Measurements from ENCODE around the gene CTSD.

The CTSD gene

GRCh38 chr11:1770061-1770460 lies 6.3 kb upstream of the CTSD start:
- no peak for DNase-seq (ENCODE audit: low spot score)

DNA sequence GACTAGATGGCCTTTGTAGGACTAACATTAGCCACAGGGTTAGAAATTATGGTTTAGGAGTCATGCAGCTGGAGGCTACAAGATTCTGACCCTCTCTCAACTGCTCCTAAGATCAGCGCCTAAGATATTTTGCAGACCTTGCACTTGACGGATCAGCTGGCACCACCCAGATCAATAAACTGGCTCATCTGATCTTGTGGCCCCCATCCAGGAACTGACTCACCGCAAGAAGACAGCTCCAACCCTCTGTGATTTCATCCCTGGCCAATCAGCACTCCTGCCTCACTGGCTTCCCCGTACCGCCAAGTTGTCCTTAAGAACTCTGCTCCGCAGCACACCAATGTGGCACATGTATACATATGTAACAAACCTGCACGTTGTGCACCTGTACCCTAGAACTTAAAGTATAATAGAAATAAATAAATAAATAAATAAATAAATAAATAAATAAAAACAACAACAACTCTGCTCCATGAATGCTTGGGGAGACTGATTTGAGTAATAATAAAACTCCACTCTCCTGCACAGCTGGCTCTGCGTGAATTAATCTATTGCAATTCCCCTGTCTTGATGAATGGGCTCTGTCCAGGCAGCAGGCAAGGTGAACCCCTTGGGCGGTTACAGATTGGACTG lies 5.7 kb upstream of the CTSD start:
- DNase-seq (ENCODE audit: low spot score): peak; percentile 34

- no peak for DNase-seq (ENCODE audit: low spot score)
These were observed 4.4 kb upstream of the CTSD start for GRCh38 chr11:1768141-1768469.

DNA sequence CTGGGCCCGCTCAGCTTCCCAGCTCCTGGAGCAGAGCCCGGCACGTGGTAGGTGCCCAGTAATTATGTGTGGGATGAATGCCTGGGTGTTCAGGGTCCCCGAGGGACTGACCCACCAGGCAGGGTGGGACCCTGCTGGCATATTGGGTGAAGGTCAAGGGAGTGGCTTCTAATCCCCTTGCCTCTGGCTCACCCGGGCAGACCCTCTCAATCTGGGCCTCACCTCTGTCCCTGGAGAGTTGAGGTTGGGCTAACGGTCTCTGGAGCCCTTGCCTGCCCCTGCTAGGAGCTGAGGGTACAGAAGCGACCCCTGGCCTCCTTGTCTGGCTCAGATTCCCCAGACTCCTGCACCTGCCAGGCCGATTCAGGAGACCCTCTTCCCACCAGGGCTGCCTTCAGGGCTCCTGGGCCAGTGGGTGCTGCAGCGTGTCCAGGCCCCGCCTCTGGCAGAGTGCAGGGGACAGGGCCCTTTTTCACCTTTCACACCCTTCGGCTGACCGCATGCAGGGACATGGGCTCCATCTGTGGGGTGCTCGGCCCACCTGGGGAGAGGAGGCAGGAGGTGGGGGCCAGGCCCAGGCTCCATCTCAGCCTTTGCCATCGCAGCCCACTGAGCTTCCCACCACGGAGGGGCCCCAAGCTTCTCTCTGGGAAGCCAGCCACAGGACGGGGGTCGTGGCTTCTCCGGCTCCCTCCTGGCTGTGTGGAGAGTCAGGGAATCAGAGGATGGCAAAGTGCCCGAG lies 3.8 kb upstream of the CTSD start:
- no peak for DNase-seq (ENCODE audit: low spot score)

- DNase-seq (ENCODE audit: low spot score): no peak
These were observed 3.1 kb upstream of the CTSD start for GRCh38 chr11:1766719-1767398.

- DNase-seq (ENCODE audit: low spot score): no peak
These were observed 2.4 kb upstream of the CTSD start for GRCh38 chr11:1765871-1766718.

DNA sequence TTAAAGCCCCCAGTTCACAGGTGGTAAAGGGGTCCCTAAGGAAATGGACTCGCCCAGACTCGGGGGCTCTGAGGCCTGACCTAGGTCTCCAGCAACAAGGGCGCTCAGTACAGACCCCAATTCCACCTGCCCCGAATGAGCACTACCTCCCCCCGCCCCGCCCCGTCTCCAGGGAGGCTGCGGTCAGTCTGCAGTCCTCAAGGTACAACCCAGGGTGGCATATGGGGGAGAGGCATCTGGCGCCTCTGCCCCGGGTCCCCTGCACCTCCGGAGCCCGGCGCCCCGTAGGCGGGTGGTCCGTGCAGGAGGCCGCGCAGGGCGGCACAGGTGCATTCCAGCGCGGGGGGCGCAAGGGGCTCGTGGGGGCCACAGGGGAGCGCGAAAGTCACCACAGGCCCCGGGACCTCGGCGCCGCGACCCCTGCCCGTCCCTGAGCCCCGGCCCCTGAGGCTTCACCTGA lies 361 bp downstream of the CTSD start:
- no peak for DNase-seq (ENCODE audit: low spot score)

- peak; percentile 90 for DNase-seq (ENCODE audit: low spot score)
These were observed 1.0 kb downstream of the CTSD start for GRCh38 chr11:1762537-1763302.

DNA sequence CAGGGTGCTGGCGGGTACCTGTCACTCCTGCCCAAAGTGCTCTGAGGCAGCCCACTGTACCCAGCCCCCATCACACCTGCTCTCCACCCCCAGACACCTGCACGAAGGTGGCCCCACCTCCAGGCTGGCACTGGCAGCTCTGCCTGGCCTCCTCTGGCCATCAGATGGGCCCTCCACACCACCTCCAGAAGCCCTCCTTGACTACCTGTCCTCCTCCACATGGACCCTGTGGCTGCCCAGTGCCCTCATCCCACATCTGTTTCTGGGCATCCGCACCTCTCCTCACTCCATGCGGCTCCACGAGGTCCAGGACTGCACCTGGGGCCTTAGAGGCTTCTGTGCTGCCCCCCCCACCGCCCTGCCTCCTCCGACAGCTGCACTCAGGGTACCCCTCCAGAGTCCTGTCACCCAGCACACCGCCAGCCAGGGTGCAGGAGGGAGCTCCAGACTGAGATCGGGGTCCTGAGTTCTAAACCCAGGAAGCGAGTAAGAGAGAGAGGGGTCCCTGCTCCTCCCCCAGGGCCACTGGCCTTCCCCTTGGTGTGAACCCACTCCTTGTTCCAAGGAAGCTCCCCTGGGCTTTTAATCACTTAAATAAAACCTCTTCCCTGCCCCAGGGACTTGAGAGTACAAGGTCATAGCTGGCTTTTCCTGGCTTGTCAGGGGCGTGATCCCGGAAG lies 1.7 kb downstream of the CTSD start:
- DNase-seq (ENCODE audit: low spot score): no peak

GRCh38 chr11:1761110-1761856 lies 2.4 kb downstream of the CTSD start:
- DNase-seq (ENCODE audit: low spot score): no peak

DNA sequence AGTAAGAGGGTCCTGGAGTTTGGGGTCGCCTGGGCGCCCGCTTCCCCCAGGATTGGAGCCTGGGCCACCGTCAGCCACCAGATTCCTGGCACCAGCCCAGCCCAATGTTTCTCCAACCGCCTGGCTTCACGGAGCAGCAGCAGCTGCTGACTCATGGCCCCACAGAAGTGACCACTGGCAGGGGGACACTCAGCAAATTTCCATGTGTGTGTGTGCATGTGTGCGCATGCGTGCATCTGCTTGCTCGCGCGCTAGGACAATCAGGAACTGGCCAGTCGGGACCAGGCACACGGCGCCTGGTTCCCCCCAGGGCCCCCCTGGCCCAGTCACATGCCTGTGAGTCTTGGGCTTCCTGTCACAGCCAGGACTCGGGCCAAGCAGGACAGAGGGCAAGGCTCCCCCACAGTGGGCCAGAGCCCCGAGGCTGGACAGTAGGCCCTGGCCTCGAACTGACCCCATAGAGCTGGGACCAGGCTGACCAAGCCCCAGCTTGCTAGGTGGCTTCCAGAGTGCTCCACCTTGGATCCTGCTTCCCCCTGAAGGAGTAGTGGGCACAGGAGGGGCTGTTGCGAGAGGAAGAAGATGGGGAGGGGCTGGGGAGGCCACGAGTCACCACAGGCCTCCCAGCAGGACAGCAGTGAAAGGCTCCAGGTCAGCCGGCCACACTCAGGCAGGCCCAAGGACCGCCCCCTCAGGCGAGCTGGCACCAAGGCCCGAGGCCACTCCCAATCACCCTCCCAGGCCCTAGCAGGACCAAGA lies 3.2 kb downstream of the CTSD start:
- peak; percentile 95 for DNase-seq (ENCODE audit: low spot score)

DNA sequence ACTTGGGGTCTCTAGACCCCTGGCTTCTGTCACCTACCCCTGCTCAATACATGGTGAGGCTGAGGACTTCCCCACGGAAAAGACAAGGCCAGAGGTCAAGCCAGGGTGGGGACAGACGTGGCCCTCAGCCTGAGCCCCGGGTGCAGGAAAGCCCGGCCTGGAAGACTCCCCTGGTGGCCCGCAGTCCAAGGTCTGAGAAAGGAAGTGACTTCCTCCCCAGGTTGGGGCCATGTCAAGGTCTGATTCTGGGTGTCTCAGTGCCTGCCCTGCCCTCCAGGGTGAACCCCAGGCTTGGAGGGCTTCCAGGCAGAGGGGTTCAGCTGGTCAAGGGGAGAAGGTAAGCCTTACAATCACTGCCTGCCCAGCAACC lies 3.9 kb downstream of the CTSD start:
- DNase-seq (ENCODE audit: low spot score): no peak

- DNase-seq (ENCODE audit: low spot score): no peak
These were observed 4.4 kb downstream of the CTSD start for GRCh38 chr11:1759151-1759850.

DNA sequence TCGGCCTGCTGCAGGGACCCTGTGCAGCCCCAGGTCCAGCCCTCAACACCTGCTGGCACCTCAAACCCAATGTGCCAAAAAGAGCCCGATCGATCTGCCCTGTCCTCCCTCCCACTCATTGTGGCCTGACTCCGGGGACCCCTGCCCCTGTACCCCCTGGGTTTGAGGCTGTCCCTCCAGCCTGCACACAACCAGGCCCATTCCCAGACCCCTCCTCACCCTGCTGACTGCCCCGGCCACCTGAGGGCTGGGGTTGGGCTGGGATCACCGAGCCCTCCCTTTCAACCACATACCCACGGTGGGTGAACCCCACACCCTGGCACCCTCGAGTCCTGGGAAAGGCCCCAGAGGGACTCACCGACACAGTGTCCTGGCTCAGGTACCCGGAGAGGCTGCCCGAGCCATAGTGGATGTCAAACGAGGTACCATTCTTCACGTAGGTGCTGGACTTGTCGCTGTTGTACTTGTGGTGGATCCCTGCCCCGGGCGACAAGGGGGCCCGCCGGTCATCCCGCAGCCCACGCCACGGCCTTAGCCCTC lies 5.0 kb downstream of the CTSD start:
- no peak for DNase-seq (ENCODE audit: low spot score)

GRCh38 chr11:1757861-1758610 lies 5.7 kb downstream of the CTSD start:
- no peak for DNase-seq (ENCODE audit: low spot score)

- no peak for DNase-seq (ENCODE audit: low spot score)
These were observed 6.6 kb downstream of the CTSD start for GRCh38 chr11:1756791-1757771.
